Measurements from ENCODE around the gene NUDT1.
A peak's percentile ranks its signal among the peaks of the same experiment; 100 is the strongest.

The NUDT1 gene

DNA sequence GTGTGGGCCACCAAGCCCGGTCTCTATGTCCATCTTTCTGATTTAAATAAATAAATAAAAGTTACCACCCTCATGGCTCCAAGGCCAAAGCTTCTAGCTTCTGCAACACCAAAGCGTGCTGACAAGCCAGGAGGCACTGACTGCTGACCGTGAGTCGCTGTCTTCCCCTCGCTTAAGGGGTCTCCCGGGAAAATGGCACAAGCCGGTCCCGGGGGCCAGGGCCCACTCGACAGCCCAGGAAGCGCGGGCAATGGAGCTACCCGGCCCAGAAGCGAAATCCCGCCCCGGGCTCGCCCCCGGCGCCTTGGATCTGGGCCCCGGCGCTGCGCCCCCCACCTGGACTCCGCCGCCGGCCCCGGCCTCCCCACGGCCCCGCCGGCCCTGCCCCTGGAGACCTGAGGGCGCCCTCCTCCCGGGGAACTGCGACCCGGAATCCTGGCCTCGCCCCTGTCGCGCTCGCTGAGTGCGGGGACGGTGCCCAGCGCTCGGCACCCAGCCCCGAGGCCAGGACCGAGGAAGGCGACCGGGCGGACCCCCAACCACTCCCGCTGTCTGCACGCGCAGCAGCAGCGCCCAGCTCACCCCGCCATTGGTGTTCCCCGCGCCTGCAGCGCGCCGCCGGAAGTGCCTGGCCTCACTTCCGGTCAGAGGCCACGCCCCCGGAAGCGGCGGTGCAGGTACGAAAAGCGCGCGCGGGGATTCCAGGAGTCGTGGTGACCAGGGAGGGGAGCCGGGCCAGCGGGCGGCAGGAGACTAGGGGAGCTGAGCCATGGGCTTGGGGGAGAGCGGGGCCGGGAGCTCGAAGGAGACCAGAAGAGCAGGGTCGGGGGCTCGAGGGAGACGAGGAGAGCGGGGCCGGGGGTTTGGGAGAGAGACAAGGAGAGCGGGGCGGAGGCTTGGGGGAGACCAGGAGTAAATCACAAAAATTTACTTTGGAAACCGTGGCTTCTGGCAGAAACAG is at the start of gene NUDT1, which contains the start of gene MRM2:
NUDT1 (plus strand) TSS at position 647 of the 961 bp plus-strand sequence. CDS start 2,349 bp downstream, outside the sequence.
MRM2 (minus strand) TSS at position 626 of the 961 bp plus-strand sequence; CDS start at position 590, 36 bp downstream.
- DNase-seq = peak in 53 of 56 donors; percentile 11 to 83 (median 60)

DNA sequence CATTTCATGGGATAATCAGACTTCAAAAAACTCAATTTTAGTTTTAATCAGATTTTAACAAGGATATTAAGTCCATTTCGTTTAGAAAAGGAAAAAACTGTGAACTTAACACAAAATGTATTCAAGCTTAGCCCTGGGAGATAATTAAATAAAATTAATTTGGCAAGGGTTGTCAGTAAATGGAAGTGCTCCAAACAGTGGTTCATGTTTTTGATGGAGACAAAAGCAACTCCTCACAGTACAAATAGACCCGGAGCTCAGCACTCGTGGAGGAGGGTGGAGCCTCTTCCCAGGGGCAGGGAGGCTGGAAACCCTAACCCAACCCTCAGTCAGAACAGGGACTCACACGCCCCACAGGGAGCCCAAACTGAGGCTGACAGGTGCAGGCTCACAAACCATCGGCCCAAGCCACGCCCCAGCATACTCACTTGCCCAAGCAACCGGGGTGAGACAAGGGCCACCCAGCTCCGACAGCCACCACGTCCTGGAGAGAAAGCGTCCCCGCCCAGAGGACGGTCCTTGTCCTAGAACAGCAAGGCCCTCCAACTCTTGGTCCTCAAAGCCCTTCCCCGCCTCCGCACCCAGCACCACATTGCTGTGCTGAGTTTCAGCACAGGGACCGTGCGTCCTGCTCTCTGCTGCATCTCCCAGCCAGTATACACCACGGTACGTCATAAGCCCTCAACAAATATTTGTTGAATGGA is 49.0 kb upstream of the NUDT1 start:
- DNase-seq = no peak

DNA sequence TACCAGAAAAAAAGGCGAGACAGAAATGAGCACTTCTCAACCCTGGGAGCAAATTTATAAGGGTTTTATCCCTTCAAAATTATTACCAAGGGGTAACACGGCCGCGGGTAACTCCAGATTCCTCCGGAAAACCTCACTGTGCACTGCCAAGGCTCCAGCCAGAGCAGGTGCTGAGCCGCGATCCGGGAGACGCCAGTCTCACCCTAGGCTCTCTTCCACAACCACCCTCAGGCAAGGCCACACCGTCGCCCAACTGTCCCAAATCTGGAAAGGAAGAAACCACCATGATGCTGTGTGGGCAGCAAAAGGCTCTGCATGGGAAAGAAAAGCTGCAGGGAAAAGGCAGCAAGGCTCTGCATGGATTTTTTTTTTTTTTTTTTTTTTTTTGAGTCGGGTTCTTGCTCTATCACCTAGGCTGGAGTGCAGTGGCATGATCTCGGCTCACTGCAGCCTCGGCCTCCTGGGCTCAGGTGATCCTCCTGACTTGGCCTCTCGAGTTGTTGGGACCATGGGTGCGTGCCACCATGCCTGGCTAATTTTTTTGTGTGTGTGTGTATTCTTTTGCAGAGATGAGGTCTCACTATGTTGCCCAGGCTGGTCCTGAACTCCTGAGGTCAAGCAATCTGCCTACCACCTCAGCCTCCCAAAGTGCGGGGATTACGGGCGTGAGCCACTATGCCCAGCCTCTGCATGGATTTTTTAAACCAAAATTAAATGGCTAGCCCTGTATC is 48.3 kb upstream of the NUDT1 start:
- DNase-seq = no peak

DNA sequence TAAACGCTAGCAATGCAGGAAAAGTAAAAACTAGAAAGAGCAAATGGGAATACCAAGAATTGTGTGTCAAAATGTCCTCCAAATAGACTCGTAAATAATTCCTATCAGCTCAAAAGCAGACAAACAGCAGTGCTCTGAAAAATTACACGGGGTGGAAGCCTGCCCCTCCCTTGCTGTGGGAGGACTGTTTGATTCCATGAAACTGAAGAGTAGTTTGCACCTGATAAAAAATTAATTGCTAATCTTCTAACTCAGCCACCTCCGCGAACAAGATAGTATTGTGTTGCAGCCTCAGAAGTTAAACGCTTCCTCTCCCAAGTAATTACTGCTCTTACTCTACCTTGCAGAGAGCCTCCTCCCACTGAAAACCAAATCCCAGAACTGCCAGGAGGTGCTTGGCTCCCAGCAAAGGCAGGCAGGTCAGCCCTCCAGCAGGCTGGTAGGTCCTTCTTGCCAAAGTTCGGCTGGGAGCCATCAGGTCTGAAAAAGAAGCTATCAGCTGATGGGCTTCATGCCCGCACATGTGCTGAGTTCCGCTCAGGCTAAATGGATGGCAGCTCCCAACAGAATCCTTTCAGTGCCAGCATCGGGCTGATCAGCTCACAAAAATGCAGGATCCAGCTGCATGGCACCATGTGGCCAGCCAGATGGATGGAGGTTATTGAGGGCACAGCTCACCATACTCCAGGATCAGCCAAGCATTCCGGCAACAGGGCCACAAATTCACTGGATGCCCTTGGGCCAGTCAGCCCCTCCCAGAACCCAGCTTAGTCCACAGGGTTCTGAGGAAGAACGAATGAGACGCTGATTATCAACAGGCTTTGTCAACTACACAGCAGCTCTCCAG is 46.4 kb upstream of the NUDT1 start:
- peak in 40 of 56 donors; percentile 13 to 77 (median 40) for DNase-seq

DNA sequence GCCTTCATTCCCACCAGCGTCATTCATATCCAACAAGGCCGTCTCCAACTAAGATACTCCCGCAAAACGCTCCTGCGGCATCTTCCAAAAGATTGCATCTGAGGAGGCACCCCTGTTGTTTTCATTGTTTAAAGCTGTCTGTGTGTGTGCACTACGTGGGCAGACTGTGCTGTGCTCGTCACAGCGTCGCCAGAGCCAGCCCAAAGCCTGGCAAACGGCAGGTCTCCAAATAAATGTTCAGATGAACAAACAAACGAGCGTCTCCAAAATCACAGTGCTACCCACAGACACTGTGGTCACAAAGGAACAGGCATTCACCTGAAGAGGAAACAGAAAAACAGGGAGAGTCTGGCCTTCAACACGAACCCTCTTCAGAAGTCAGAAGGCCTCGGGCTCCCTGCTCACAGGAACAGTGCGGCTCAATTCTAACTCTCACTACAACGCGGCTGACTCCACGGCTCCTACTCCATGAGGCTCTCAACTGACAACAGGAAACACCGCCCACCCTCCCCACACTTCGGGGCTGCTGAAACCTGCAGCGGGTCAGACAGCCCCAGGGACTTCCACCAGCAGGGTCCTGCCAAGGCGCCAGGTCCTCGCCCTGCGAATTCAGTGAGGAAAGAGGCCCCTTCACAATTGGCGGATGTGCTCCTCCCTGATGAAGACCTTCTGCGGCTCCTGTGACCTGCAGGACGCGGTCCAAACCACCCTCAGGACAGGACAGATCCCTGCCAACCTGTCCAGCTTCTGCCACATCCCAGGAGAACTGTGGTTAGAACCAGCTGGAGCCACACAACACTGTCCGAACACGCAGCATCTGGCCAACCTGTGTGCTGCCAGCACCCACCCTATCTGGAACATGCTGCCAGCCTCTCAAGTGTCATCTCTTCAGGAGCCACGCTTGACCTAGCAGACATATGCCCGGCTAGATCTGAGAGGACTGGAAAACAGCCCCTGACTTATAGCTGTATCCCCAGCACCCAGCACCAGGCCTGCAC is 45.3 kb upstream of the NUDT1 start:
- peak in 1 of 56 donors; percentile 29 for DNase-seq

DNA sequence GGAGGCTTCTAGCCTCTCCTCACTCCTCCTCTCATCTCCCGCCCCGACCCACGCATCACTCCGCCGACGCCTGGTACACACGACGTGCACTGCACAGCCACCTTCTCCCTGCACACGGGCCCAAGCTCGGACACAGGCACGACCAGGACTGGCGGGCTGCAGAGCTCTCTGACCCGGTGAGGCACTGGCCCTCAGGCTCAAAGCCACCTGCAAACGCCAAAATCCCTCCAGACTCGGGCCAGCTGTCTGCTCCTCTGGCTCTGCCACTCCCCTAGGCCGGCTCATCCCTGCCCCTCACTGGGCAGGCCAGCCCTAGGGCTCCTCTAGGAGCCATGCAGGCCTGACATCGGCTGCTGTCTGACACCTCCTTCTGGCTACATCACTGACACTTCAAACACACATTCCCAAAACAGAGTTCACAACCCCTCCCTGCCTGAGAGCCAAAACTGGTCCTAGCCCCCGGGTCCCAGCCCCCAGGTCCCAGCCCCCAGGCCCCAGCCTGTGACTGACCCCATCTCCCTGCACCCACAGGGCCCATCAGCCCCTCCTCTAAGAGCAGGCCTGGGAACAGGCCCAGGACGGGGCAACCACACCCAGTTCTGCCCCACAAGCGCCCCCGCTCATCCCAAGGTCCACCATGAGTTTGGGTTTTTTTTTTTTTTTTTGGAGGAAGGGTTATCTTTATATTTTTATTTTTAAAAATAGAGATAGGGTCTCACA is 44.4 kb upstream of the NUDT1 start:
- no peak for DNase-seq

DNA sequence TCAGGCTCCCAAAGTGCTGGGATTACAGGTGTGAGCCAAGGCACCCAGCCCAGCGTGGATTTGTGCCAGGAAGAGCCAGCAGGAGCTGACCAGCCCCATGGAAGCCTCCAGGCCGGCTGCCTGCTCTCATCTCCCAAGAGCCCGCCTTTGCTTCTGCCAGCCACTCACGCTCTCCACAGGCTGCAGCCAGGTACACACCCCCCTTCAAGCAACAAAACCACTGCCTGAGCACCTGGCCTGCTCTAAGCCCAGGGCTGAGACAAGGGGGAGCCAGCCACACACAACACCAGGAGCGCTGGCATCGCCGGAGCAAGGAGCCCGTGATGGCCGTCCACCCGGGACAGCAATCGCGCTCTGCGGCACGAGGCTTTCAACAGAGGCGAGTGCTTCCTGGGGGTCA is 43.8 kb upstream of the NUDT1 start:
- no peak for DNase-seq

DNA sequence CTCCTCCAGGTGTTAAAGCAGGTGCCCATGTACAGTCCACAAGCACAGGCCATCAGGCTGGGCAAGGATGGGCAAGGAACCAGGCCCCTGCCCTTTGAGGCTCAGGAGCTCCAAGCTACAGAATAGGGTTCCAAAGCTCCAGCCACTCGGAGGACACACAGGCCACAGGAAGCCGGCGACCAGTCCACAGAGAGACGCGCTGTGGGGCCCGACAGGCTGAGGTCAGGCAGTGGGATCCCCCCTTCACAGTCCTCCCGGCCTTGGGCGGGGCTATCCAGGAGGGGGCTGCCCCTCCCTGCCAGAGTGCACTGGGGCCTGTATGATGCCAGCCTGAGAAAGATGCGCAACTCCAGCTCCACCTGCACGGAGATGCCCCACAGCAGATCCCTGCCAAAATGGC is 43.3 kb upstream of the NUDT1 start:
- no peak for DNase-seq

DNA sequence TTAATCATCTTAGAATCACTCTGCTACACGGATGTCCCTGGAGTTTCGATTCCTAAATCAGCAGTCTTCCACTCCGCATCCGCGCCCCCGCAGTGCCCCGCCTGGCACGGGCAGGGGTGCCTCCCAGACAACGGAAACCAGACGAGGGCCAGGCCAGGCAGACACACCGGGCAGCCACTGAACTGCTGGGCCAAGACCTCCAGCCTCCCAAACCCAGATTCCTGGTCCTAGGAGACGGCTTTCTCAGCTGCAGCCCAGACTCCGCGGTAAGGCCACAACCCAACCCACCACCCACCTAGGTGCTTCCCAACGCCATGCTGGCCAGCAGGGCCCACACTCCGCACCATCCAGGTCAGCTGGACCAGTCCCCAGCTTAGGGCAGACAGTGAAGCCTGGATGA is 42.5 kb upstream of the NUDT1 start:
- no peak for DNase-seq

DNA sequence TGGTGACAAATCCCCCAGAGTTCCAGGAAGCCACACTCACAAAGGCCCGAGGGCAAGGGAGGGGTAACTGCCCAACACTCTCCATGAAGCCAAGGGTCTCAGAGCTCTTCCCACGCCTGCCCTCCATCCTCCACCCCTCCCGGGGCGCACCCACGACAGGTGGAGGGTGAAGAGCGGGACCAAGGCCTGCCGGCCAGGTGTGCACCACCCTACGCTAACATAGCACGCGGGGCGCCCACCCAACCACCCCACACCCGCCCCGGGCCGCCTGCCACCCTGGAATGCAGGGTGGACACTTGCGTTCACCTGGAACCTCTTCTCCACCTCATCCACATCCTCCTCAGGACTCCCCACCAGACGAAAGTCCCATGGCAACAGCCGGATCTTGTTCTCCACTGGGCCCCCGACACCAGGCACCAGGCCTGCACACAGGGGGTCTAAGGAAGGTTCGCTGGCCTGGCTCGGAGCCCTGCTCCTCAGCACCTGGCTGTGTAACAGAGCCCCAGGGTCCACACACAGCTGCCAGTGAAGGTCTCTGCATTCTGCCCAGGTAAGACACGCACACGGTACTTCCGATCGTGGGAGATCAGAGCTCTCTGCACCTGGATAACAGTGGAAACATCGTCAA is 42.0 kb upstream of the NUDT1 start:
- no peak for DNase-seq

DNA sequence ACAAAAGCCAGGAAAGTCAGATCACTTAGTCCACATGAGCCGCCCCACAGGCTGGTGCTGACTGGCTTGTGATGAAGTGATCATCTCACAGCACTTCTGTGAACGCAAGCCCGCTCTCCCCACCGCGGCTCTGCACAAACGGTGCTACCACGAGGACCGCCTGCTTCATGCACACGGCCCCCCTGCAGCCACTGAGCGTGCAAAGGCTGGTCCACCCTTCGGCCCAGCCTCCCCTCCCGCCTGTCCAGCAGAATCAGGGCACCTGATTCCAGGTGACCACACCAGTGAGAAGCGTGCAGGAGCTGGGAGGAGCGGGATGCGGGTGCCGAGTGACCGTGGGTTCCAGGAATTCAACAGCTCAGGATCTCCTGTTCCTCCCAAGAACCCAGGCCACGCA is 41.4 kb upstream of the NUDT1 start:
- DNase-seq = no peak

DNA sequence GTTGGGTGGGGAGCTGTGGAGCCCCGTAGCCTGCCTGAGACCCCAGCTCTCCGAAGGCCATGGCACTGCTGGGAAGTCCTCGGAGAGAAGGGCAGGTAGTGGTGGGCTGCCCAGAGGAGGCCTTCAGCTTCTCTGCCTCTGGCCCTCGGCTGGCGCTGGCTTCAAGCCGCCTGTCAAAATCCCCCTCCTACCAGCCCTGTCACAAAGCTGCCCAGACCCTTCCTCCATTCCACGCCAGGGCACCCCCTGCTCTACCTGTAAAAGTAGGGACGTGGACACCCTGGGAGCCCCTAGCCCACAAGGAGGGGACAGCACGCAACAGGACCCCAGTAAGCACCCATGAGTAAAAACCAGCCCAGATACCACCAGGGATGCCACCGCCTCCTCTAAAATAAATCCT is 40.9 kb upstream of the NUDT1 start:
- DNase-seq = no peak

DNA sequence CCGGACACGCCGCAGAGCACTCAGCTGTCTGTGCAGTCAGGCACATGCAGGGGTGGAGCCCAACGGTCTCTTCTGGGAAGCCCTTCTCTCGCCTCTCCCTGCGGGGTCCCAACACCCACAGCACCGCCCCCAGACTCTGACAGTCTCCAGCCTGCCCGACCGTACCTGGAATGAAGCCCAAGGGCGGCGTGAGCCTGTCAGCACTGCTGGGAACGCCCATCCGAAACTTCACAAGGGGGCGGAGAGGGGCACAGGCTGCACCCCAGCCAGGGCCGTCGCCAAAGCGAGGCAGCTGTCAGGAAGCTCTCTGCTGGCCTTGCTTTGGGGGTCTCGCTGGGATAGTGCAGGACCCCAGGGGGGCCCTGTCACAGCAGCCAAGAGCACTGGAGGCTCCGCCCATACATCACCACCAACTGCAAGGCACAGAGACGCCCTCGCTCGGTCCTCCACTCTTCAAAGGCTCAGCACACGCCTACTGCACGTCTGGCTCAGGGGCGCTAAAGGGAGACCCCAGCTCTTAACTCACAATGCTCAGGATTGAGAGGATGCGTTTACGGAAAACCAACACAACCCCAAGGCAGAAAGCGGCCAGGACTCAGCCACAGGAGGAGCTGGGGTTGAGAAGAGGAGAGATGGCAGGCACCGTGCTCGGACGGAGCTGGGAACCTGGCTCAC is 40.2 kb upstream of the NUDT1 start:
- DNase-seq = no peak

DNA sequence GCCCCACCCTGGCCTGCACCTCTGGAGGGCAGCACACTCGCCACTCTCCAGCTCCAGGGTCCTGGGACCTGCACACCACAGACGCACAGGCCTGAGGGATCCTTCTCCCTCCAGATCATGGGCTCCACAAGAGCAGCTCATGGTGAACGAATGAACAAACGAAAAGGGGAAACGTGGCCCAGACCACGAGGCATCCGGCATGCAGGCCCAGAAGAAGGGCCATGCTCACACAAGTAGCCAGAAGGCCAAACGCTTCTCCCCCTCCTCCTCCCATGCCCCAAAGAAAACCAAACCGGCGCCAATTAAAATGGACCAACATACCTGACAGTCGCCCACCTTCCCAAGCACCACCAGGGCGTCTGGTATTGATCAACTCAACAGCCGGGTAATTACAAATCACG is 39.7 kb upstream of the NUDT1 start:
- peak in 16 of 56 donors; percentile 6 to 47 (median 24) for DNase-seq

DNA sequence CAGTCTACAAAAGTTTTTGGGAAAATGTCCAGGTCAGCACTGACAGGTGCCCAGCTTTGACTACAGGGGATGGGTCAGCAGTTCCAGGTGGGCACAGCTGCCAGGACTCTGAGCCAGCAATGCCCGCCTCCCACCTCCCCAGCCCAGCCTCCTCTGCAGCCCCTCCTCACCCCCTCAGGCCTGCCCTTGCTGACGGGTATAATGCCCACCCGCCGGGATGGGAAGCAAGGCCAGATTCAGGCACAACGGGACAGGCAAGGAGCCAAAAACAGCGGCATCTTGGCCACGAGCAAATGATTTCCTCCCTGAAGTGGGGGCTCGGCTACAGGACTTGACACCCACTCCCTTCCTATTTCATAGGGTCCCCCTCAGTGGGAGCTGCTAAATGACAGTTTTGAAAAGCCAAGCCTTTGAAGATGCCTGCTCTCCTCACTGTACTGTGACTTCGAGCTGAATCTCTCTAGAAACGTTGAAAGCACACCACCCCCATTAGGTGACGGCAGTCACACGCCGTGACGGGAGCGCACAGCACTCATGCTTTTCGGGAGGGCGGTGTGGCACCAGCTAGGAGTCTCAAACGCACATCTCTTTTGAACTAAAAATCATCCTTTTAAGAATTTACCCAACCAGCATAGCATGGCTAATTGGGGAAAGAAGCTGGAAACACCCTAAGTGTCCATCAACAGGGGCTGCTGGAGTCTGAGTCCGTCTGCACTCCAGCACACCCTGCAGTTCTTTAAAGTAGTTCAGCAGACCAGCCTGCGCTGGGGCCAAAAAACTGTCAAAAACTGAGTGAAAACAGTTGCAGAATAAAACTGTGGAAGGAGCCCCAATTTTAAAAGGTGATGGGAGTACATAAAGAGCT is 38.9 kb upstream of the NUDT1 start:
- DNase-seq = peak in 1 of 56 donors; percentile 10

DNA sequence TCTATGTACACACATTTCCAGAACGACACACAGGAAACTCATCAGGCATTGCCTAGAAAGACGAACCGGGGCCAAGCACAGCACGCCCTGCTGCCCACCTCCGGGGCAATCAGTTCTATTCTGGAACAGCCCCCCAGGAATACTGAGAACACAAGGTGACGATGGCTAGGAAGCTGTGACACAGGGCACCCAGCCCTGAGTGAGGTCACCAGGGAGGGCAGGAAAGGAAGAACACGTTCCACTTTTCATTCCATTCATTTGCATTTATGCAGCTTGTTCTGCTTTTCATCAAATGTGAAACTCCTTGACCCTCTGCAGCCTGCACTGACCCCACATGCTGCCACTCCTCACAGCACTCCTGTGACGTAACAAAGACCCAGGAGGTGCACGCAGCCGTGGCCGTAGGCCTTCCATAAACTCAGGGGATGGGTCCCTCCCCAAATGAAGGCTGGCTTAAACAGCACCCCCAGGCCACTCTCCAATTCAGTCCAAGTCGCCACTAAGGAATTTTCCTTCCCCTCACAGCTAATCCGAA is 38.2 kb upstream of the NUDT1 start:
- DNase-seq = no peak
